IMR-90 (cell line): ENCODE data around the gene OPTC. TPM values are rescaled to one million over a fixed set of nuclear protein-coding genes. Genes with fewer than 3 reads are reported as not detected.

Experiments
- ATAC-seq: fragments of 200-7000 bp; cut with Tn5 transposase; 2 replicates; pipeline ENCODE4 v1.9.1; 2020; ENCODE audit warnings: low read depth, mild to moderate bottlenecking, moderate library complexity
- BruUV-seq: library from RNA; stranded (reverse); fragments of 400-500 nt; replicated peaks from 2 replicates; lab custom pipeline; 2021; lab: Mats Ljungman, UMichigan
- CTCF ChIA-PET: fragments of 300-600 bp; formaldehyde crosslinking; extraction: SDS; loops from one replicate; lab custom pipeline; 2021; ENCODE audit warnings: antibody characterized with exemption; lab: Yijun Ruan, JAX
- POLR2A ChIA-PET: fragments of 300-600 bp; sonication (Branson Sonifier 250); formaldehyde crosslinking; loops from one replicate; lab custom pipeline; 2022; ENCODE audit warnings: antibody characterized with exemption; ENCODE audit not compliant: unreplicated experiment; lab: Charles Lee
- DNase-seq: peaks from one replicate; pipeline ENCODE4 v3.0.0; 2013
- H2AFZ ChIP-seq: replicated peaks from 2 replicates; pipeline ENCODE3; 2013; ENCODE audit warnings: low read length, mild to moderate bottlenecking; ENCODE audit not compliant: poor library complexity
- H2AK5ac ChIP-seq: 2 replicates; pipeline ENCODE4 v1.6.1; 2013; ENCODE audit warnings: low read depth, low read length, inconsistent platforms
- H2AK9ac ChIP-seq: replicated peaks from 2 replicates; pipeline ENCODE3; 2013; ENCODE audit warnings: mild to moderate bottlenecking, low read depth, low read length, moderate library complexity; ENCODE audit not compliant: poor library complexity
- H2BK120ac ChIP-seq: 2 replicates; pipeline ENCODE4 v1.6.1; 2013; ENCODE audit warnings: low read depth, low read length, inconsistent platforms
- H2BK15ac ChIP-seq: 3 replicates; pipeline ENCODE4 v1.6.1; 2013; ENCODE audit warnings: low read depth, low read length, inconsistent platforms
- H2BK20ac ChIP-seq: 2 replicates; pipeline ENCODE4 v1.6.1; 2013; ENCODE audit warnings: low read depth, mild to moderate bottlenecking, inconsistent platforms, low read length, moderate library complexity
- H2BK5ac ChIP-seq: 2 replicates; pipeline ENCODE4 v1.6.1; 2013; ENCODE audit warnings: mild to moderate bottlenecking, low read depth, low read length, inconsistent platforms; ENCODE audit not compliant: poor library complexity, severe bottlenecking
- H3K14ac ChIP-seq: replicated peaks from 2 replicates; pipeline ENCODE4 v1.6.1; 2013; ENCODE audit warnings: low read depth, low read length, inconsistent platforms
- H3K18ac ChIP-seq: 2 replicates; pipeline ENCODE4 v1.6.1; 2013; ENCODE audit warnings: low read depth, low read length, control low read depth
- H3K23ac ChIP-seq: 2 replicates; pipeline ENCODE4 v1.6.1; 2013; ENCODE audit warnings: low read depth, low read length, inconsistent platforms
- H3K27ac ChIP-seq: 2 replicates; pipeline ENCODE4 v1.5.1; 2013; ENCODE audit warnings: mild to moderate bottlenecking, control low read depth, low read length; ENCODE audit not compliant: insufficient read depth
- H3K27me3 ChIP-seq: 2 replicates; pipeline ENCODE4 v1.6.1; 2013; ENCODE audit warnings: low read length; ENCODE audit not compliant: control insufficient read depth, insufficient read depth
- H3K36me3 ChIP-seq: 2 replicates; pipeline ENCODE4 v1.6.1; 2013; ENCODE audit warnings: low read length, mixed read lengths; ENCODE audit not compliant: control insufficient read depth, insufficient read depth
- H3K4ac ChIP-seq: 2 replicates; pipeline ENCODE4 v1.6.1; 2013; ENCODE audit warnings: low read depth, low read length, inconsistent platforms
- H3K4me1 ChIP-seq: 2 replicates; pipeline ENCODE4 v1.6.1; 2013; ENCODE audit warnings: low read length, mixed read lengths; ENCODE audit not compliant: control insufficient read depth, insufficient read depth
- H3K4me2 ChIP-seq: 2 replicates; pipeline ENCODE4 v1.6.1; 2013; ENCODE audit warnings: low read depth, mild to moderate bottlenecking, control low read depth, low read length, moderate library complexity
- H3K4me3 ChIP-seq: 2 replicates; pipeline ENCODE4 v1.5.1; 2013; ENCODE audit warnings: low read depth, mild to moderate bottlenecking, control low read depth, low read length, moderate library complexity; ENCODE audit not compliant: insufficient read depth
- H3K56ac ChIP-seq: 2 replicates; pipeline ENCODE4 v1.6.1; 2013; ENCODE audit warnings: low read length, inconsistent platforms; ENCODE audit not compliant: insufficient read depth; ENCODE audit errors: extremely low read depth
- H3K79me1 ChIP-seq, 2 experiments: 2 replicates each; pipeline ENCODE4 v1.6.1; 2013; ENCODE audit warnings: low read length in 2 of 2, inconsistent platforms in 1 of 2, low read depth in 1 of 2
- H3K9ac ChIP-seq: 2 replicates; pipeline ENCODE4 v1.6.1; 2013; ENCODE audit warnings: low read depth, low read length, control low read depth
- H3K9me1 ChIP-seq: 2 replicates; pipeline ENCODE4 v1.6.1; 2013; ENCODE audit warnings: low read length, inconsistent platforms; ENCODE audit not compliant: insufficient read depth
- H3K9me3 ChIP-seq: 2 replicates; pipeline ENCODE4 v1.6.1; 2013; ENCODE audit warnings: low read length; ENCODE audit not compliant: control insufficient read depth, insufficient read depth
- H4K20me1 ChIP-seq: 2 replicates; pipeline ENCODE4 v1.6.1; 2013; ENCODE audit warnings: low read length, inconsistent platforms; ENCODE audit not compliant: insufficient read depth
- H4K5ac ChIP-seq: 2 replicates; pipeline ENCODE4 v1.6.1; 2013; ENCODE audit warnings: mild to moderate bottlenecking, low read depth, low read length, control low read depth
- H4K8ac ChIP-seq, 2 experiments: 2 replicates each; pipeline ENCODE4 v1.6.1; 2013; ENCODE audit warnings: low read depth in 2 of 2, low read length in 2 of 2, control low read depth in 1 of 2, inconsistent platforms in 1 of 2
- H4K91ac ChIP-seq: 2 replicates; pipeline ENCODE4 v1.6.1; 2013; ENCODE audit warnings: low read depth, low read length, inconsistent platforms; ENCODE audit not compliant: insufficient read depth
- CEBPB ChIP-seq: IDR thresholded peaks from 2 replicates; pipeline ENCODE4 v1.6.1; 2012; ENCODE audit warnings: low read depth, low read length, improper control_type of control experiment
- MAZ ChIP-seq: IDR thresholded peaks from 2 replicates; pipeline ENCODE4 v1.6.1; 2012; ENCODE audit warnings: low read depth, mild to moderate bottlenecking, low read length, improper control_type of control experiment, moderate library complexity, borderline replicate concordance
- POLR2A ChIP-seq: IDR thresholded peaks from 2 replicates; pipeline ENCODE4 v1.6.1; 2012; ENCODE audit warnings: mild to moderate bottlenecking, low read depth, low read length
- RCOR1 ChIP-seq: IDR thresholded peaks from 2 replicates; pipeline ENCODE4 v1.6.1; 2012; ENCODE audit warnings: mild to moderate bottlenecking, low read length, improper control_type of control experiment; ENCODE audit not compliant: insufficient replicate concordance
- WGBS, 2 experiments: methylation state at CpG; one replicate each; pipeline versions ENCODE4 v1.1.5 to v1.1.7; 2013; ENCODE audit warnings: missing lambda C conversion rate in 2 of 2; ENCODE audit not compliant: insufficient read length in 1 of 2; ENCODE audit errors: extremely low coverage in 2 of 2; 5-methylcytosine and 5-hydroxymethylcytosine counted together
- dilution Hi-C: fragments of 300-500 bp; cut with HindIII; formaldehyde crosslinking; loops from one replicate; pipeline ENCODE4 v1.14.3; 2018; ENCODE audit warnings: low sequenced_read_pairs; ENCODE audit not compliant: unreplicated experiment
- in situ Hi-C: fragments of 300-500 bp; cut with MboI; formaldehyde crosslinking; loops from 3 replicates; pipeline ENCODE4 v1.14.3; 2019; ENCODE audit warnings: low sequenced_read_pairs, inconsistent platforms, mixed read lengths
- intact Hi-C: fragments of 100-400 bp; cut with micrococcal nuclease; formaldehyde crosslinking; loops from 2 replicates; pipeline ENCODE4 v1.10.0; 2022
- polyA plus RNA-seq, 3 experiments: library from polyadenylated mRNA; depleted of rRNA; stranded (reverse); fragments of >200 nt; gene quantifications; 2 replicates each; pipeline ENCODE4 v1.2.3, GENCODE V29; 2012; ENCODE audit warnings: low replicate concordance in 1 of 3
- total RNA-seq: library from RNA; depleted of rRNA; stranded (reverse); fragments of >200 nt; gene quantifications from 2 replicates; pipeline ENCODE4 v1.2.3, GENCODE V29; 2012
- TF ChIP-seq, protein P1 (sequence below): fragments of 150-350 bp; IDR thresholded peaks from 2 replicates; pipeline ENCODE4 v1.6.1; 2016; ENCODE audit warnings: low read depth, mild to moderate bottlenecking, low read length, moderate library complexity, borderline replicate concordance

The OPTC gene
- total and polyA plus RNA-seq, 2 of the 4 experiments (the other 2 are of a cell fraction) = not detected

- H3K23ac ChIP-seq = no peak overlapping the region
- ATAC-seq (no peak), DNase-seq (no peak)
- no peak overlapping the region for H3K4me2 ChIP-seq
- no peak overlapping the region for H4K5ac ChIP-seq
- intact Hi-C loops (no loop called here), dilution Hi-C loops (no loop called here), in situ Hi-C loops (no loop called here)
- CTCF ChIA-PET = interaction anchor here (0.6 to 1.2 kb wide), 2 partner anchors 11 to 95 kb away, joined by 3 read pairs; no protein-coding TSS in a partner anchor
- no CpG with 5 or more reads among the region's 3 CpGs for WGBS, 2 experiments
- no peaks in the 10 kb centered on the region for H3K36me3 ChIP-seq
- H2AK9ac ChIP-seq = no peak overlapping the region
- H3K4me1 ChIP-seq = no peaks in the 10 kb centered on the region
- peak overlapping the region; percentile 17; the same call in 1 of the 2 replicates for H2AK5ac ChIP-seq
- no peak overlapping the region for H4K91ac ChIP-seq
- H2BK120ac ChIP-seq = no peak overlapping the region
- TF ChIP-seq RCOR1 (no peak), MAZ (no peak), POLR2A (no peak), CEBPB (no peak)
- TF ChIP-seq, protein P1, sequence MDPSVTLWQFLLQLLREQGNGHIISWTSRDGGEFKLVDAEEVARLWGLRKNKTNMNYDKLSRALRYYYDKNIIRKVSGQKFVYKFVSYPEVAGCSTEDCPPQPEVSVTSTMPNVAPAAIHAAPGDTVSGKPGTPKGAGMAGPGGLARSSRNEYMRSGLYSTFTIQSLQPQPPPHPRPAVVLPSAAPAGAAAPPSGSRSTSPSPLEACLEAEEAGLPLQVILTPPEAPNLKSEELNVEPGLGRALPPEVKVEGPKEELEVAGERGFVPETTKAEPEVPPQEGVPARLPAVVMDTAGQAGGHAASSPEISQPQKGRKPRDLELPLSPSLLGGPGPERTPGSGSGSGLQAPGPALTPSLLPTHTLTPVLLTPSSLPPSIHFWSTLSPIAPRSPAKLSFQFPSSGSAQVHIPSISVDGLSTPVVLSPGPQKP = no peak
- H2BK5ac ChIP-seq = no peak overlapping the region
- no peaks in the 10 kb centered on the region for H4K20me1 ChIP-seq
- H3K79me1 ChIP-seq = no peaks in the 10 kb centered on the region
- no peak overlapping the region for H3K18ac ChIP-seq
- H3K9ac ChIP-seq = no peak overlapping the region
- no peak overlapping the region for H2AFZ ChIP-seq
- no peak overlapping the region for H3K27ac ChIP-seq
- no peak overlapping the region for H3K4ac ChIP-seq
- H3K4me3 ChIP-seq = no peak overlapping the region
- no peak overlapping the region for H4K8ac ChIP-seq
- no peak overlapping the region for H2BK20ac ChIP-seq
- BruUV-seq = no TSS peak
- no peak overlapping the region for H2BK15ac ChIP-seq
- no peaks in the 10 kb centered on the region for H3K27me3 ChIP-seq
- H3K9me1 ChIP-seq = peaks cover 8% of the 10 kb centered on the region
- no peaks in the 10 kb centered on the region for H3K9me3 ChIP-seq
- POLR2A ChIA-PET = interaction anchor here (0.7 kb wide), 1 partner anchor 17 kb away, joined by 3 read pairs; no protein-coding TSS in a partner anchor
- no peak overlapping the region for H3K14ac ChIP-seq
- no peak overlapping the region for H3K56ac ChIP-seq
Measured at GRCh38 chr1:203528063-203528462, 34.1 kb downstream of the OPTC start.
